Stimulated activated naive CD8-positive, alpha-beta T cell treated with anti-CD3 and anti-CD28 coated beads, Interleukin-15, Interleukin-2, amounts not matched to agents 100 ng/mL and 50 ng/mL, for 24 hours (primary cell): ENCODE results near the gene ANGPTL4.
"Not testable (repeated sequence)": the region's sequence is repeated elsewhere in the genome, so short reads cannot be mapped to it uniquely, and the experiment has no call there.

Experiments
- H3K27ac Mint-ChIP-seq: one replicate; pipeline ENCODE4 v1.8.0; 2021; ENCODE audit warnings: mild to moderate bottlenecking, mixed read lengths
- H3K27me3 Mint-ChIP-seq: one replicate; pipeline ENCODE4 v1.8.0; 2021; ENCODE audit warnings: mixed read lengths
- H3K36me3 Mint-ChIP-seq: one replicate; pipeline ENCODE4 v1.8.0; 2021; ENCODE audit warnings: low read depth, mixed read lengths
- H3K4me1 Mint-ChIP-seq: one replicate; pipeline ENCODE4 v1.8.0; 2021; ENCODE audit warnings: low read depth, mixed read lengths
- H3K4me3 Mint-ChIP-seq: one replicate; pipeline ENCODE4 v1.8.0; 2021; ENCODE audit warnings: mild to moderate bottlenecking, mixed read lengths
- H3K9me3 Mint-ChIP-seq: one replicate; pipeline ENCODE4 v1.8.0; 2021; ENCODE audit warnings: mixed read lengths

ANGPTL4 gene

DNA sequence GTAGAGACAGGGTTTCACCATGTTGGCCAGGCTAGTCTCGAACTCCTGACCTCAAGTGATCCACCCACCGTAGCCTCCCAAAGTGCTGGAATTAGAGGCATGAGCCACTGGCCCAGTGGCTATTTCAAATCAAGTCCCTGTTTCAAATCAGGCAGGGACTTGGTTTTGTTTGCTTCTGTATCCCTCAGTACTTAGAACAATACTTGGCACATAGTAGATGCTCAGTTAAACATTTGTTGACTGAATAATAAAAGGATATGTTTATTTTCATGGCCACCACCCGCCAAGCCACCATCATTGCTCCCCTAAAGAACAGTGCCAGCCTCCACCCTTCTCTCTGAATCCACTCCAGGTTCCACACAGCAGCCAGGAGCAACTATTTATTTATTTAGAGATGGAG, 38.5 kb upstream of the ANGPTL4 start:
- Mint-ChIP-seq H3K27ac (no peak overlapping the region), H3K4me3 (no peak overlapping the region), H3K36me3 (peaks cover 26% of the 10 kb centered on the region), H3K4me1 (peaks cover 15% of the 10 kb centered on the region), H3K9me3 (no peaks in the 10 kb centered on the region), H3K27me3 (no peaks in the 10 kb centered on the region)

GRCh38 chr19:8329996-8330395, 34.0 kb upstream of the ANGPTL4 start:
- H3K27me3 Mint-ChIP-seq: peaks cover 8% of the 10 kb centered on the region
- H3K27ac Mint-ChIP-seq: no peak overlapping the region
- no peaks in the 10 kb centered on the region for H3K4me1 Mint-ChIP-seq
- no peak overlapping the region for H3K4me3 Mint-ChIP-seq
- no peaks in the 10 kb centered on the region for H3K36me3 Mint-ChIP-seq
- H3K9me3 Mint-ChIP-seq: no peaks in the 10 kb centered on the region

DNA sequence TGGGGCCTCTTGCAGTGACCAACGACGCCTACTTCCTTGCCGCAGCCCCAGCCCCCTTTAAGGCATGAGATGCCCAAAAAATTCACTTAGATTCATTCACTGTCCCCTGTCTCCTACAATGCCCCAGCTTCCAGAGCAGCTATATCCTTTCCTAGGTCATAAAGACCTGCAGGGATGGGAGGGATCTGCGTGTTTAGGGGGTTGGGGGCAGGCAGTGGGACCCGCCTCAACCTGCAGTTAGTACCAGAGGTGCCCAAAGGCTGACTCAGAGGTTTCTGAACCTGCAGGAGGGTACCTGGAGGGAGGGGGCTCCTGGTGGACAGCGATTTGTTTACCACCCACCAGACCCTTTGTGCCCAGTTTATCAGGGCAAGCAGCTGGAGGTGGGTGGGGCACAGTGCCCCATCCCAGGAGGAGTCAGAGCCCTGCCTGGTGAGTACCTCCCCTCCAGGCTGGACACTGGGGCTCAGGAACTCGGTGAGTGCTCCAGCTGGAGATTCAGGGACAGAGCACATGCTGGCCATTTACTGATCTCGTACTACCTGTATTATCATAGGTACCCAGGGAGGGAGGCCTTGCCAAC, 32.6 kb upstream of the ANGPTL4 start:
- Mint-ChIP-seq H3K4me1 (peaks cover 4% of the 10 kb centered on the region), H3K4me3 (no peak overlapping the region), H3K27me3 (peaks cover 13% of the 10 kb centered on the region), H3K9me3 (no peaks in the 10 kb centered on the region), H3K36me3 (no peaks in the 10 kb centered on the region), H3K27ac (no peak overlapping the region)

DNA sequence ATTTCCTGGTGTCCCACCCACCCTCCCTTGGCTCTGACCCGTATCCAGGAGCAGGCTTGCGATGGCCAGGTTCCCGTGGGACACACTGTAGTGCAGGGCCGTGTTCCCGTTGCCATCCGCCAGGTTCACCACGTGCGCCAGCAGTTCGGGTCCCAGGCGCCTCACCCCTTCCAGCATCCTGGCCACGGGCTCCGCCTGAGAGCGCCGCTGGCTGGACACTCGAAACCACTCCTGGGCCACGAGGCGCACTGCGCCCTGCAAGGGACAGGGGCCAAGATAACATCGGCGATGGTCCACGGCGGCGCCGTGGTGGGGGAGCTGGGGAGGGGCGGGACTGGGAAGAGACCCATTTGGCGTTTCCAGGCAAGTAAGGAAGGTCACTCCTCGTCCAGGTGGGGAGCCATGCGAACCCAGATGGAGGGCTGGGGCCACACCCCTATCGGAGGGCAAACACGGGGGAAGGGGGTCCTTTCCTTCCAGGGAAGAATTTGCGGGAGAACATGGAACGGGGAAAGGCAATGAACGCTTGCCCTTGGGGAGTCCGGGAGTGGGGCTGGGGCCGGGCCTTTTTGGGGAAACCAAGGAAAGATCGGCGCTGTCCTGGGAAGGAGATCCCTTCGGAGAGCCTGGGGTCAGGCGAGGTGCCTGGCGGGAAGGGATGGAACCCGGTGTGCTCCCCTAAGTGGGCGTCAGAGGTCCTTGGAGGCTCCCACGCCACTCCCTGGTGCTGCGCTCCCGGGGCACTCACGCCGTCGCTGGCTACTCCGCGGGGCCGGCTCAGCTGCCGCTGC, 30.8 kb upstream of the ANGPTL4 start:
- H3K36me3 Mint-ChIP-seq: no peaks in the 10 kb centered on the region
- peaks cover 4% of the 10 kb centered on the region for H3K4me1 Mint-ChIP-seq
- H3K9me3 Mint-ChIP-seq: no peaks in the 10 kb centered on the region
- peaks cover 25% of the 10 kb centered on the region for H3K27me3 Mint-ChIP-seq
- H3K4me3 Mint-ChIP-seq: no peak overlapping the region
- H3K27ac Mint-ChIP-seq: no peak overlapping the region

DNA sequence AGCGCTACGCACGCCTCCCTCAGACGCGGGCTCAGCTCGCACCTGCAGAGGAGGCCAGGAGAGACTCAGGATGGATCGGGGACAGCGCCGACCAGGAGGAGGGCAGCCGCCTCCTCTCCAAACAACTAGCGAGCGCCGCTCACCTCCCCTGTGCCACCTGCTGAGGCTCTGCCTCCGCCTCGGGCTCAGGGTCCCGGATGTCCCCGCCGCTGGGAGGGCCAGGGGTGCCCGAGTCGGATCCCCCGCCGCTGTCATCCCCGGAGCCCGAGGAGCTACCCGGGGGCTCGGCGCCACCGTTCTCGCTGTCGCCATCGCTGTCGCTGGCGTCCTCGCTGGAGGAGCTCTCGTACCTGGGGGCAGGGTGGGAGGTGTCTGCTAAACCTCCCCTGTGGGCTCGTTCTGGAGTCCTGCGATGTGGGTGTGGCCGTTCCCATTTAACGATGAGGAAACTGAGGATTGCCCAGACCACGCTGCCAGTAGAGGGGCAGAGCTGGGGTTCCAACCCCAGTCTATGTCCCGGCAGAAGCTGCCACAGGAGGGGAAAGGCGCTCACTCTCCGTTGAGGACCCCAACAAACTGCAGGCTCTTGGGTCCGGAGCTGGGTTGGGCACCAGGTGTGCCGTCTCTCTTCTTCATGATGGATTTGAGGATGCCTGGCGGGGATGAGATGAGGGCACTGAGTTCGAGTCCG, 30.0 kb upstream of the ANGPTL4 start:
- peak overlapping the region; percentile 20 for H3K4me3 Mint-ChIP-seq
- peaks cover 29% of the 10 kb centered on the region for H3K27me3 Mint-ChIP-seq
- H3K36me3 Mint-ChIP-seq: no peaks in the 10 kb centered on the region
- H3K9me3 Mint-ChIP-seq: no peaks in the 10 kb centered on the region
- H3K27ac Mint-ChIP-seq: no peak overlapping the region
- peaks cover 4% of the 10 kb centered on the region for H3K4me1 Mint-ChIP-seq

DNA sequence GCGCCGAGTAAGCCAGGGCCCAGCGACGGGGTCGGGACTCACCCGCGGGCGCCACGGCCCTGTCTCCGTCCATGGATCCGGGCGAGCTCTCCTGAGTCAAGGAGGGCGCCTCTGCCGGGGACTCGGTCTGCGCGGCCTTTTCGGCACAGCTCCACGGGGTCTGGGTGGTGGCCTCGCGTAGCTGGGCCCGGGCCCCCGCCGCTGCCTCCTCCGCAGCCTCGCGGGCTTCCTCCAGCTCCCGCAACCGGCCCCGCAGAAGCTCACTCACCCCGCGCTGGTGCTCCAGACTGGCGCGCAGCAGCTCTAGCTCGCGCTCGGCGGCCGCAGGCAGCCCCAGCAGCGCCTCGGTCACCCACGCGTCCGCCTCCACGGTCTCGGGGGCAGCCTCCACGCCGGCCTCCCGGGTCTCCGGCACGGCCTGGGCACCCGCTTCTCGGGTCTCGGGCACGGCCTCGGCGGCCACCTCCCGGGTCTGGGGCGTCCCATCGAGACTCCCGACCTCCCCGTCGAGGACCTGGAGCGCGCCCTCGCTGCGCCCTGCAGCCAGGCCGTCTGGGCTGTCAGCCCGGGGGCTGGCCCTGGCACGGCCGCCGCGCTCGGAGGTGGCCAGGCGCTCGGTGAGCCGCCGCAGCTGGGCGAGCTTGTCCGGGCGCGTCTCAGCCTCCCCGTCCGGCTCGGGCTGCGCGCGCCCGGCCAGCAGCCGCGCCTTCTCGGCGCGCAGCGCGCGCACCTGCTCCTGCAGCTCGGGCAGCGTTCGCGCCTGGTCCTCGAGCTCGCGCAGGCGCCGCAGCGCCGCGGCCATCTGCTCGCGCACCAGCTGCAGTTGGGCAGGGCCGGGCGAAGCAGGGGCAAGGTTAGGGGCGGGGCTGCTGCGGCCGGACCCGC, 29.3 kb upstream of the ANGPTL4 start:
- Mint-ChIP-seq H3K4me1 (peaks cover 4% of the 10 kb centered on the region), H3K27me3 (peaks cover 31% of the 10 kb centered on the region), H3K36me3 (no peaks in the 10 kb centered on the region), H3K27ac (no peak overlapping the region), H3K4me3 (no peak overlapping the region), H3K9me3 (no peaks in the 10 kb centered on the region)

DNA sequence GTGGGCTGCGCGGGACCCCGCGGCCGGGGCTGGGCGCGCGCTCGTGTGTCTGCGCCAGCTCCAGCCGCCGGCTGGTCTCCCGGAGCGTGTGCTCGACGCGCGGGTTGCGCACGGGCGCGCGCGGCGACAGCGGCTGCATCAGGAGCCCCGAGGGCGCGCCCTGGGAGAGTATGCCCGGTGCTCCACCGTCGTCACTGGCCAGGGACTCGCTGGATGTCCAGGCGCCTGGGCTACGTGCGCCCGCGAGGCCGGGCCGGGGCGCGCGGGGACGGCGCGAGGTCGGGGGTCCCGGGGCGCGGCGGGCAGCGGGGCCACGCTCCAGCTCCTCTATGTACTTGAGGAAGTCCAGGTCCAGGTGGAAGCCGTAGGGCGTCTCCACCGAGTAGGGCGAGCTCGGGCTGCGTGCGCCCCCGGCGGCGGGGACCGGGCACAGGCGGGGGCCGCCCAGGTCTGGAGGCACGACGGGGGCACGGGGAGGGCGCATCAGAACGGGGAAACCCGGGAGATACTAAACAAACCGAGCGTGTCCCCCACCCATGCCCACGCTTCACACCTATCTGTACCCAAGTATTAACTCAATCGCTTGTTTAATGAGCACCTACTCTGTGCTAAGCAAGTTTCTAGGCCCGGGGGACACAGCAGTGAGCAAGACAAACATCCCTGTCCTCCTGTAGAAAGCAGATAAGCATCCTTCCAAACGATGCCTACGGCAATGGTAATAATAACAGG, 28.4 kb upstream of the ANGPTL4 start:
- no peaks in the 10 kb centered on the region for H3K36me3 Mint-ChIP-seq
- peaks cover 33% of the 10 kb centered on the region for H3K27me3 Mint-ChIP-seq
- H3K4me3 Mint-ChIP-seq: peak overlapping the region; percentile 60
- peaks cover 7% of the 10 kb centered on the region for H3K4me1 Mint-ChIP-seq
- no peaks in the 10 kb centered on the region for H3K9me3 Mint-ChIP-seq
- no peak overlapping the region for H3K27ac Mint-ChIP-seq

DNA sequence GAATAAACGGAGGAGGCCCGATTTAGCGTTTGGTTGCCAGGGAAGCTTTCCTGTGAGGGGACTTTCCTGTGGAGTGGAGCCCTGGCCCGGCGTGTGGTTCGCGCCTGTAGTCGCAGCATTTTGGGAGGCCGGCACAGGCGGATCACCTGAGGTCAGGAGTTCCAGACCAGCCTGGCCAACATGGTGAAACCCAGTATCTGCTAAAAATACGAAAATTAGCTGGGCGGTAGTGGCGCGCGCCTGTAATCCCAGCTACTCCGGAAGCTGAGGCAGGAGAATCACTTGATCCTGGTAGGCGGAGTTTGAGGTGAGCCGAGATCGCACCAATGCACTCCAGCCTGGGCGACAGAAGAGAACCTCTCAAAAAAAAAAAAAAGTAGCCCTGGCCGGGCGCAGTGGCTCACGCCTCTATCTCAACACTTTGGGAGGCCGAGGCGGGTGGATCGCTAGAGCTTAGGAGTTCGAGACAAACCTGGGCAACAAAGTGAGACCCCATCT, 27.8 kb upstream of the ANGPTL4 start:
- Mint-ChIP-seq H3K9me3 (no peaks in the 10 kb centered on the region), H3K27me3 (peaks cover 37% of the 10 kb centered on the region), H3K4me1 (peaks cover 9% of the 10 kb centered on the region), H3K36me3 (no peaks in the 10 kb centered on the region), H3K27ac (no peak overlapping the region), H3K4me3 (peak overlapping the region; percentile 60)

DNA sequence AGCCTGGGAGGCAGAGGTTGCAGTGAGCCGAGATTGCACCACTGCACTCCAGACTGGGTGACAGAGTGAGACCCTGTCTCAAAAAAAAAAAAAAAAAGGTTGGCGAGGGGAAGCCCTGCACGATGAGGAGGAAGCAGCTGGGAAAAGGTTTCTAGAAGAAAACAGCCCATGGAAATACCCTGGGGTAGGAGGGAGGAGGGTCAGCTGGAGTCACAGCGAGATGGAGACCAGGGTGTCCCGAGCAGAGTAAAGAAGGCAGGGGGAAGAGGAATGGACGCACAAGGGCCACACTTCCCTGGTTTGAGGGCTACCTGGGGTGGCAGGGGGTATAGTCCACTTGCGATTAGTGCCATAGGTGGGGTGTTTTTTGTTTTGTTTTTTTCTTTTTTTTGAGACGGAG, 27.3 kb upstream of the ANGPTL4 start:
- H3K36me3 Mint-ChIP-seq: no peaks in the 10 kb centered on the region
- peaks cover 38% of the 10 kb centered on the region for H3K27me3 Mint-ChIP-seq
- H3K4me1 Mint-ChIP-seq: peaks cover 10% of the 10 kb centered on the region
- no peak overlapping the region for H3K4me3 Mint-ChIP-seq
- no peaks in the 10 kb centered on the region for H3K9me3 Mint-ChIP-seq
- H3K27ac Mint-ChIP-seq: no peak overlapping the region

GRCh38 chr19:8337728-8338127, 26.2 kb upstream of the ANGPTL4 start:
- Mint-ChIP-seq H3K4me1 (peaks cover 18% of the 10 kb centered on the region), H3K27ac (no peak overlapping the region), H3K27me3 (peaks cover 41% of the 10 kb centered on the region), H3K9me3 (no peaks in the 10 kb centered on the region), H3K4me3 (no peak overlapping the region), H3K36me3 (no peaks in the 10 kb centered on the region)

DNA sequence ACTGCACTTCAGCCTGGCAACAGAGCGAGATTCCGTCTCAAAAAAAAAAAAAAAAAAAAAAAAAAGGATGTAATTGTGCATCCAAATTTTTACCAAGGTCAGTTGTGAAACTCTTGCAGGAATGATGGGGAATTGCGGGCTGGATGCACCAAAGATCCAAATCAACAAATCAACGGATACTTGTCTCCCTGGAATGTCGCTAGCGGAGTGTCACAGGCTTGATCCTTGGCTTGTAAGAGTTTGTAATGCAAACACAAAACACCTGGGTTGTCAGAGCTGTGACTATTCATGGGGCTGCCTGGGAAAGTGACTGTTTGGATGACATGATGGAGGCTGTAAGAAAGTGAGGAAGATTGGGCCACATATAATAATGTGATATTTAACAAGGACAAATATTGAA, 25.1 kb upstream of the ANGPTL4 start:
- Mint-ChIP-seq H3K27ac (no peak overlapping the region), H3K36me3 (no peaks in the 10 kb centered on the region), H3K4me1 (peaks cover 22% of the 10 kb centered on the region), H3K9me3 (no peaks in the 10 kb centered on the region), H3K4me3 (no peak overlapping the region), H3K27me3 (peaks cover 41% of the 10 kb centered on the region)

DNA sequence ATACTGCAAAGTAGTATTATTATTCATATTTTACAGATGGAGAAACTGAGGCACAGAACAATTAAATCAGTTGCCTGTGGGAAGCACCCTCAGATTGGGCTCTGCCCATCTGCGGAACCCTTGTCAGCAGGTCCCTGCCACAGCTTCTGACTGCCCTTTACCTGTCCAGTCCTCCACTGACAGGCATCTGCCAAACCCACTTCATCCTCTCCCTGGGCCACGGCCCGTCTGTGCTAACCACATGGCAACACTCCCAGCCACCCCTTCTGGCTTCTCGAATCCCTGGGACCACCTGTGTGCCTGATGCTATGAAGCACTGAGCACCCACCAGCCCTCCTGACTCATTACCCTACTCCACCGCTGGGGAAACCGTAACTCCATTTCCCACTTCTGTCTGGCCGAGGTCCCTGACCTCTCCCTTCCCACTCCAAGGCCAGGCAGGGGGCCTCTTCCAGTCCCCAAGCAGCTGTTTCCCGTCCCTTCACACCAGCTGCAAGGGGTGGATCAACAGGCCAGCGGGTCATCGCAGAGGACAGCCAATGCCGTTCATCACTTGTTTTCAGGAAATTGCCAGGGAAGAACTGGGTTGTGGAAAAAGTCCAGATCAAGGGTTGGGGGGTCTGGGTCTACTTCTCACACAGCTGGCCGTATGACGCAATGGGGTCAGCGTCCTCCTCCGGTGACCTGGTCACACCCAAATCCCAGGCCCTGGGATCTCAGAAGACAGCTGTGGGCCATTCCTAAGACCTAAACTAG, 23.4 kb upstream of the ANGPTL4 start:
- no peak overlapping the region for H3K4me3 Mint-ChIP-seq
- H3K36me3 Mint-ChIP-seq: no peaks in the 10 kb centered on the region
- peaks cover 36% of the 10 kb centered on the region for H3K27me3 Mint-ChIP-seq
- H3K27ac Mint-ChIP-seq: peak overlapping the region; percentile 52
- peaks cover 22% of the 10 kb centered on the region for H3K4me1 Mint-ChIP-seq
- no peaks in the 10 kb centered on the region for H3K9me3 Mint-ChIP-seq

- H3K4me3 Mint-ChIP-seq, H3K36me3 Mint-ChIP-seq, H3K27ac Mint-ChIP-seq, H3K9me3 Mint-ChIP-seq: not testable (repeated sequence)
- H3K27me3 Mint-ChIP-seq: peaks cover 31% of the 10 kb centered on the region
- peaks cover 18% of the 10 kb centered on the region for H3K4me1 Mint-ChIP-seq
Observed at GRCh38 chr19:8341504-8341903, 22.5 kb upstream of the ANGPTL4 start.
